Cardiac muscle cell (in vitro differentiated cells and primary cell): ENCODE measurements around the gene TSPAN14. TPM values are rescaled to one million over a fixed set of nuclear protein-coding genes. Genes with fewer than 3 reads are reported as not detected.
A peak's percentile ranks its signal among the peaks of the same experiment; 100 is the strongest.

Source experiments
- DNase-seq, 2 donors: peaks; one replicate each; pipeline versions ENCODE4 v3.0.0 to v3.0.0-alpha.2; 2010 to 2017; ENCODE audit warnings: low read depth in 1 of 2, low spot score in 1 of 2
- H3K27ac ChIP-seq: fragments of 200-600 bp; sonication (generic); 2 replicates; pipeline ENCODE4 v1.5.1; 2016
- H3K27me3 ChIP-seq: fragments of 200-600 bp; sonication (generic); 2 replicates; pipeline ENCODE4 v1.6.0; 2016; ENCODE audit warnings: control low read depth
- H3K36me3 ChIP-seq: fragments of 200-600 bp; sonication (generic); 2 replicates; pipeline ENCODE4 v1.5.1; 2016; ENCODE audit warnings: control low read depth
- H3K4me1 ChIP-seq: fragments of 200-600 bp; sonication (generic); 2 replicates; pipeline ENCODE4 v1.8.1; 2017; ENCODE audit warnings: low read depth, mild to moderate bottlenecking, mixed run types
- H3K4me3 ChIP-seq: fragments of 200-600 bp; sonication (generic); 2 replicates; pipeline ENCODE4 v1.5.1; 2016; ENCODE audit warnings: mild to moderate bottlenecking
- H3K9me3 ChIP-seq: fragments of 200-600 bp; sonication (generic); 2 replicates; pipeline ENCODE4 v1.5.1; 2017; ENCODE audit warnings: low read depth, mild to moderate bottlenecking, control low read depth
- polyA plus RNA-seq: library from polyadenylated mRNA; unstranded; fragments of >200 nt; fragmentation: Nextera tagmentation; extraction: Ambion mirVana; gene quantifications from 2 replicates; pipeline ENCODE4 v1.2.1, GENCODE V29; 2016
- total RNA-seq: library from RNA; depleted of rRNA; stranded (reverse); fragments of >200 nt; gene quantifications from 2 replicates; pipeline ENCODE4 v1.2.3, GENCODE V29; 2016
- TF ChIP-seq, protein P1 (sequence below): IDR thresholded peaks from 2 replicates; pipeline ENCODE4 v1.5.1; 2012; ENCODE audit warnings: low read depth, mild to moderate bottlenecking, low read length

The TSPAN14 gene
- total and polyA plus RNA-seq, 2 experiments from 2014 or later, result 31.6 to 55.1 TPM

DNA sequence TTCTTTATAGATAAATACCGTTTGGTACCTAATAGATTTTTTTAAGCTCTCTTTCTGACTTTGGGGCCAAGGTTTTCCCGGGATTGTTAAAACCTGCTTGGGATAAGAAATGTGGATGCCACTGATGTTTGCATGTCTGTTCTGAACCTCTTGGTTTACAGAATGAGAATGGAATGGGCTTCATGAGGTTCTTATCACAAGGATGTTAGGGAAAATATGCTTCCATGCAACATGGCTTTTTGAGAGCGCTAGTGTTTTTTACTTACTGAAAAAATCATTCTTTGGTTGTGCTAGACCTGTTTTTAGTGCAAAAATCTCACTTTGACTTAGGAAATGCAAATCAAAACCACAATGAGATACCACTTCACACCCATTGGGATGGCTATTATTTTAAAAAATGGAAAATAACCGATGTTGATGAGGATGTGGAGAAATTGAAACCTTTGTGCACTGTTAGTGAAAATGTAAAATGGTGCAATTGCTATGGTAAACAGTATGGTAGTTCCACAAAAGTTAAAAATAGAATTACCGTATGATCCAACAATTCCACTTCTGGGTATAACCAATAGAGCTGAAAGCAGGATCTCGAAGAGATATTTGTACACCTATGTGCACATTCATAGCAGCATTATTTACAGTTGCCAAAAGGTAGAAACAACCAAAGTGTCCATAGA is 38.9 kb downstream of the TSPAN14 start:
- no peak overlapping the region for H3K4me3 ChIP-seq
- no peaks in the 10 kb centered on the region for H3K4me1 ChIP-seq
- no peaks in the 10 kb centered on the region for H3K27me3 ChIP-seq
- H3K36me3 ChIP-seq, result no peaks in the 10 kb centered on the region
- TF ChIP-seq, protein P1, sequence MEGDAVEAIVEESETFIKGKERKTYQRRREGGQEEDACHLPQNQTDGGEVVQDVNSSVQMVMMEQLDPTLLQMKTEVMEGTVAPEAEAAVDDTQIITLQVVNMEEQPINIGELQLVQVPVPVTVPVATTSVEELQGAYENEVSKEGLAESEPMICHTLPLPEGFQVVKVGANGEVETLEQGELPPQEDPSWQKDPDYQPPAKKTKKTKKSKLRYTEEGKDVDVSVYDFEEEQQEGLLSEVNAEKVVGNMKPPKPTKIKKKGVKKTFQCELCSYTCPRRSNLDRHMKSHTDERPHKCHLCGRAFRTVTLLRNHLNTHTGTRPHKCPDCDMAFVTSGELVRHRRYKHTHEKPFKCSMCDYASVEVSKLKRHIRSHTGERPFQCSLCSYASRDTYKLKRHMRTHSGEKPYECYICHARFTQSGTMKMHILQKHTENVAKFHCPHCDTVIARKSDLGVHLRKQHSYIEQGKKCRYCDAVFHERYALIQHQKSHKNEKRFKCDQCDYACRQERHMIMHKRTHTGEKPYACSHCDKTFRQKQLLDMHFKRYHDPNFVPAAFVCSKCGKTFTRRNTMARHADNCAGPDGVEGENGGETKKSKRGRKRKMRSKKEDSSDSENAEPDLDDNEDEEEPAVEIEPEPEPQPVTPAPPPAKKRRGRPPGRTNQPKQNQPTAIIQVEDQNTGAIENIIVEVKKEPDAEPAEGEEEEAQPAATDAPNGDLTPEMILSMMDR, result no peak
- H3K9me3 ChIP-seq, result no peaks in the 10 kb centered on the region
- DNase-seq, result no peak
- H3K27ac ChIP-seq, result no peak overlapping the region

DNA sequence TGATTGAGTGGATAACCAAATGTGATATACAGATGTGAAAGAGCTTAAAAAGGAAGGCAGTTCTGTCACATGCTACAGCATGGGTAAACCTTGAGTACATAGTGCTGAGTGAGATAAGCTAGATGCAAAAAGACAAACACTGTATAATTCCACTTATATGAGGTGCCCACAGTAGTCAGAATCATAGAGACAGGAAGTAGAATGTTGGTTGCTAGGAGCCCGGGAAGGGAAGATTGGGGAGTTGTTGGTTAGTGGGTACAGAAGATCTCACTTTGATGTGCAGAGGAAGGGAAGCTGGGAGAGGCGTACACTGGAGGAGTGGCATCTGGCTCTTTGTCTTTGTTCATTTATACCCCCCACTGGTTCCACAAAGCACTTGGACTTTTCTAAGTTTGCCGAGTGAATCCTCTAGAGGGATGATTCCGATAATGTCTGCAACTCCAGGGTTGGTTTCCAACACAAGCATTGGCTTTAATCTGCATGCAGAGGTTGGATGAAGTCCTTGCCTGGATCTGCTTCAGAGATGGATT is 39.5 kb downstream of the TSPAN14 start:
- Histone ChIP-seq H3K4me3 (no peak overlapping the region), H3K27me3 (no peaks in the 10 kb centered on the region), H3K27ac (no peak overlapping the region), H3K36me3 (no peaks in the 10 kb centered on the region), H3K9me3 (no peaks in the 10 kb centered on the region), H3K4me1 (peaks cover under 1% of the 10 kb centered on the region)
- DNase-seq, result peak in 1 of 2 donors; percentile 80
- TF ChIP-seq, protein P1, result no peak

DNA sequence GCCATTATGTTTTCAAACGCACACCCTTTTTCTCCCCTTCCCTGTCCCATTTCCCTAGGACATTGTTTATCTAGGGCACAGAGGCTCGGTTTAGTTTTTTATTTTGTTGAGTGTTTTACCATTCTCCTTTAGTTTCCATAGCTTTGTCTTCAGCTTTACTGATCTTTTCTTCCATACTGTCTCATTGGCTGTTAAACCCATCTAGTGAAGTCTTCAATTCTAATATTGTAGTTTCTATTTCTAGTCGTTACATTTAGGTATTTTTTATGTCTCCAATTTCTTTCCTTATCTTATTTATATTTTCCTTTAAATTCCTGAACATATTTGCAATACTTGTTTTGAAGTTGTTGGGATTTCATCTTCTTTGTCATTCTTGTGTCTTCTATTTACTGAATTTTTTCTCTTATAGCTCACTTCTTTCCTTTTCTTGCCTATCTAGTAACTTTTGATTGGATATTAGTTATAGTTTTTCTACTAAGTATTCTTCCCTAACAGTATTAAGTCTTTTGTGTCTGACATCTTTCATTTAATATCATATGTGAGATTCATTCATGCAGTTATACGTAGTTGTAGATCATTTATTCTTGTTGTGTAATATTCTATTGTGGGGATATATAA is 42.6 kb downstream of the TSPAN14 start:
- Histone ChIP-seq H3K4me3 (no peak overlapping the region), H3K36me3 (no peaks in the 10 kb centered on the region), H3K9me3 (no peaks in the 10 kb centered on the region), H3K27ac (no peak overlapping the region), H3K27me3 (no peaks in the 10 kb centered on the region), H3K4me1 (peaks cover 6% of the 10 kb centered on the region)
- no peak for DNase-seq
- TF ChIP-seq, protein P1, result no peak

DNA sequence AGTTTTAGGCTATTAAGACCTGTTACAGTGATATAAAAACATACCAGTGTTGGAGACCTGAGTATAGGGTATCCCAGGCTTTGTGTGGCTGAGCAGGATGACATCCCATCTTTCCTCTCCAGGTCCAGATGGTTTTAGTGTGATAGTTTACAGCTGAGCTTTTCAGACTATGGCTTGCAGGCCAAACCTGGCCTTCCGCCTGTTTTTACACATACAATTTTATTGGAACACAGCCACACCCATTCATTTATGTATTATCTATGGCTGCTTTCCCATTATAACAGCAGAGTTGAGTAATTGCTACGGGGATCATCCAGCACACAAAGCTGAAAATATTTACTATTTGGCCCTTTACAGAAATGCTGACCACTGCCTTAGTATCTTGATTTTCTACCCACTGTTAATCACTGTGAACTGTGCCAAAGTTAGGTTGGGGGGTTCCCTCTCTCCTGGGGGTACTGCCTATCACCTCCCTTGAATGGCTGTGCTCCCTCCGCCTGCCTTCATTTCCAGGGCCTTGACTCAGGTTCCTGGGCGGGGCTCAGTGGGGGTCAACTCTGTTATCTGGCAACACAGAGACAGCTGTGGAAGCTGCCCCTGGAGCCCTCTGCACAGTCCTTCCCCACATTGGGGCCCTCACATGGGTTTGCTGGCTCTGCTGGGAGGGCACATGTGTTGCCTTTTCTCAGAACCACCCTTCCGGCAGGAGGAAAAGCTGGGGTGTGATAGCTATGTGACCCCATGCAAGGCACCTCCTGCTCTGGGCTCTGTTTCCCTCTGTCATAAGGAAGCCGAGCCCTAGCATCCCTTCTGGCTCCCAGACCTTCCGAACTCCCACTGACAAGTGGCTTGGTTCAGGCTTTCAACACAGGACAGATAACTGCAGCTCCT is 43.3 kb downstream of the TSPAN14 start:
- Histone ChIP-seq H3K4me1 (peaks cover 6% of the 10 kb centered on the region), H3K4me3 (no peak overlapping the region), H3K27me3 (no peaks in the 10 kb centered on the region), H3K9me3 (no peaks in the 10 kb centered on the region), H3K36me3 (no peaks in the 10 kb centered on the region), H3K27ac (peak overlapping the region; percentile 23)
- TF ChIP-seq, protein P1, result no peak
- peak in 1 of 2 donors; percentile 92 for DNase-seq

DNA sequence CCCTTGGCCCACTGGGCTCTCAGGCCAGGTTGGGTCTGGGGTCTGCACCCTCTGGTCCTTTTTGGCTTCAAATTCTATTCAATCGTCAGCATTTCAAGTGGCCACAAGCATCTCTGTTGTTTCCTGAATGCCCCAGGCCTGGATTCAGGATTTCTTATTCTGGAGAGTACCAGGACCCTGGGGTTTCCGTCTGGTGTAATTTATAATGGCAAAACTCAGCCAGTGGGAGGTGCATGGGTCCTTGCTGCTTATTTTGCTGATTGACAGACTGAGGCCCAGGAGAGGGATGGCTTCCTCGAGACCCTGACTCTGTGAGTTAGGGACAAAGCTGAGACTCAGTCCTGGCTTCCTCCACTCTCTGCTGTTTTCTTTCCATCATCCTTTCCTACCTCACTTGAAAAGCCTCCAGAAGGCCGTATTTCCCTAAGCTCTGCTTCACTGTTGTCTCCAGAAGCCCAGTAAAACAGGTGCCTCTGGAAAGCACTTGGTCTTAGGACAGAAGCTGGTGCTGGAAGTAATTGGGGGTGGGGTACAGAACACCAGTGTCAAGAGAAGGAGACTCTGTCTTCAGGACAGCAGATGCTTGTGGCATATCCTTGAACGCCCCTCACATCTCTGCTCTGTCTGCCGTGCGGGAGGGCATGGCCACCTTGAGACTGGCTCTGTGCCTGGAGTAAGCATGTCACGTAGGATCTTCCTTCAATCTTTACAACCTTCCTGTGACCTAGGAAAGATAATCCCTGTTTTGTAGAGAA is 44.1 kb downstream of the TSPAN14 start:
- DNase-seq, result no peak
- Histone ChIP-seq H3K27ac (peak overlapping the region; percentile 60), H3K9me3 (no peaks in the 10 kb centered on the region), H3K4me1 (peaks cover 6% of the 10 kb centered on the region), H3K4me3 (no peak overlapping the region), H3K27me3 (no peaks in the 10 kb centered on the region), H3K36me3 (no peaks in the 10 kb centered on the region)
- TF ChIP-seq, protein P1, result no peak
